ENCODE measurements around the gene CYP24A1.

Gene CYP24A1

DNA sequence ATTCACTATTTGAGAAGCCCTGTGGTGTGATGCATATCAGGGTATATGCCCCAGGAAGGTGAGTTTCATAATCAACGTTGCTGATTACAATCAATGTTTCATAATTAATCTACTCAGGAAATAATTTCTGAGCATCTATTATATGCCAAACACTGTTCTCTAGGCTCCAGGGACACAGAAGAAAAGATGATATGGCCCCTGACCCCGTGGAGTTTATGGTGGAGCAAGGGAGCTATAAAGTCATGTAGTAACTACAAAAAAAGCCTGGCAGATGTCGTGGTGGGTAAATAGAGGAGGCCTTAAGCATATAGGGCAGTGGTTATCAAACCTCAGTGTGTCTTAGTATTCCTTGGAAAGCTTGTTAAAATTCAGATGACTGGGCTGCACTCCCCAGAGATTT, 63.3 kb downstream of the CYP24A1 start:
- Histone ChIP-seq H3K23ac (ENCODE audit: low read depth, low read length, poor library complexity) (no peak overlapping the region), H4K91ac (ENCODE audit: low read depth, low read length, poor library complexity) (no peak overlapping the region), H2BK120ac (ENCODE audit: low read depth, low read length) (no peak overlapping the region), H2BK5ac (ENCODE audit: low read length) (no peak overlapping the region), H3K9me3 (replicated peaks in 1 of 2; ENCODE audit: control insufficient read depth in 2 of 2, insufficient read depth in 1 of 2, low read depth in 1 of 2, low read length in 2 of 2) (no peaks in the 10 kb centered on the region), H2AFZ (ENCODE audit: low read length) (no peak overlapping the region), H3K4me3 (ENCODE audit: low read length in 2 of 2) (no peak overlapping the region), H3K9ac (ENCODE audit: low read depth, low read length, poor library complexity) (no peak overlapping the region), H4K8ac (ENCODE audit: low read depth, low read length) (no peak overlapping the region), H3K36me3 (replicated peaks in 1 of 2; ENCODE audit: control insufficient read depth in 2 of 2, insufficient read depth in 2 of 2, low read length in 2 of 2) (no peaks in the 10 kb centered on the region), H2BK15ac (ENCODE audit: low read length) (no peak overlapping the region), H3K4me1 (ENCODE audit: control insufficient read depth in 2 of 2, insufficient read depth in 1 of 2, low read depth in 1 of 2, low read length in 2 of 2) (no peaks in the 10 kb centered on the region), H3K4ac (ENCODE audit: low read length) (no peak overlapping the region), H2AK5ac (ENCODE audit: low read depth, low read length) (no peak overlapping the region), H3K4me2 (ENCODE audit: insufficient read depth, low read length, poor library complexity, severe bottlenecking) (no peak overlapping the region), H2BK12ac (ENCODE audit: low read length) (no peak overlapping the region), H3K79me1 (ENCODE audit: low read depth, low read length) (no peaks in the 10 kb centered on the region), H3K18ac (ENCODE audit: low read length) (no peak overlapping the region), H3K14ac (ENCODE audit: low read length) (no peak overlapping the region), H3K27ac (replicated peaks; ENCODE audit: low read length) (no peak overlapping the region), H3K27me3 (ENCODE audit: control insufficient read depth in 3 of 3, insufficient read depth in 3 of 3, low read depth in 1 of 3, low read length in 3 of 3) (peaks cover 0 to 8% (median 0%) of the 10 kb centered on the region in 3 experiments)
- no CpG with 5 or more reads among the region's 3 CpGs for WGBS, 2 donors (ENCODE audit: extremely low coverage in 2 of 2, insufficient read length in 2 of 2, insufficient replicate concordance in 1 of 2)
- no peak for DNase-seq (ENCODE audit: low spot score)

GRCh38 chr20:54110041-54110440, 63.7 kb downstream of the CYP24A1 start:
- Histone ChIP-seq H2AFZ (ENCODE audit: low read length) (no peak overlapping the region), H3K18ac (ENCODE audit: low read length) (no peak overlapping the region), H2AK5ac (ENCODE audit: low read depth, low read length) (no peak overlapping the region), H4K91ac (ENCODE audit: low read depth, low read length, poor library complexity) (no peak overlapping the region), H3K9me3 (replicated peaks in 1 of 2; ENCODE audit: control insufficient read depth in 2 of 2, insufficient read depth in 1 of 2, low read depth in 1 of 2, low read length in 2 of 2) (no peaks in the 10 kb centered on the region), H3K9ac (ENCODE audit: low read depth, low read length, poor library complexity) (no peak overlapping the region), H3K79me1 (ENCODE audit: low read depth, low read length) (no peaks in the 10 kb centered on the region), H3K4me2 (ENCODE audit: insufficient read depth, low read length, poor library complexity, severe bottlenecking) (no peak overlapping the region), H3K14ac (ENCODE audit: low read length) (no peak overlapping the region), H3K4ac (ENCODE audit: low read length) (no peak overlapping the region), H3K23ac (ENCODE audit: low read depth, low read length, poor library complexity) (no peak overlapping the region), H2BK15ac (ENCODE audit: low read length) (no peak overlapping the region), H3K27ac (replicated peaks; ENCODE audit: low read length) (no peak overlapping the region), H4K8ac (ENCODE audit: low read depth, low read length) (no peak overlapping the region), H3K4me3 (ENCODE audit: low read length in 2 of 2) (no peak overlapping the region), H2BK5ac (ENCODE audit: low read length) (no peak overlapping the region), H2BK120ac (ENCODE audit: low read depth, low read length) (no peak overlapping the region), H3K36me3 (replicated peaks in 1 of 2; ENCODE audit: control insufficient read depth in 2 of 2, insufficient read depth in 2 of 2, low read length in 2 of 2) (no peaks in the 10 kb centered on the region), H3K4me1 (ENCODE audit: control insufficient read depth in 2 of 2, insufficient read depth in 1 of 2, low read depth in 1 of 2, low read length in 2 of 2) (no peaks in the 10 kb centered on the region), H3K27me3 (ENCODE audit: control insufficient read depth in 3 of 3, insufficient read depth in 3 of 3, low read depth in 1 of 3, low read length in 3 of 3) (peaks cover 0 to 4% (median 0%) of the 10 kb centered on the region in 3 experiments), H2BK12ac (ENCODE audit: low read length) (no peak overlapping the region)
- no peak for DNase-seq (ENCODE audit: low spot score)

GRCh38 chr20:54108817-54109216, 65.0 kb downstream of the CYP24A1 start:
- no peak overlapping the region for H2AFZ ChIP-seq (ENCODE audit: low read length)
- H3K27ac ChIP-seq (replicated peaks; ENCODE audit: low read length), result no peak overlapping the region
- no peak overlapping the region for H2BK120ac ChIP-seq (ENCODE audit: low read depth, low read length)
- no peak for DNase-seq (ENCODE audit: low spot score)
- H3K9ac ChIP-seq (ENCODE audit: low read depth, low read length, poor library complexity), result no peak overlapping the region
- H3K36me3 ChIP-seq (replicated peaks in 1 of 2; ENCODE audit: control insufficient read depth in 2 of 2, insufficient read depth in 2 of 2, low read length in 2 of 2), result no peaks in the 10 kb centered on the region
- no peak overlapping the region for H3K4me3 ChIP-seq (ENCODE audit: low read length in 2 of 2)
- H3K4me2 ChIP-seq (ENCODE audit: insufficient read depth, low read length, poor library complexity, severe bottlenecking), result no peak overlapping the region
- no peak overlapping the region for H3K18ac ChIP-seq (ENCODE audit: low read length)
- no CpG with 5 or more reads among the region's 1 CpG for WGBS, 2 donors (ENCODE audit: extremely low coverage in 2 of 2, insufficient read length in 2 of 2, insufficient replicate concordance in 1 of 2)
- H3K23ac ChIP-seq (ENCODE audit: low read depth, low read length, poor library complexity), result no peak overlapping the region
- no peak overlapping the region for H2BK12ac ChIP-seq (ENCODE audit: low read length)
- no peak overlapping the region for H3K4ac ChIP-seq (ENCODE audit: low read length)
- no peak overlapping the region for H2BK5ac ChIP-seq (ENCODE audit: low read length)
- H4K8ac ChIP-seq (ENCODE audit: low read depth, low read length), result no peak overlapping the region
- peaks cover 0 to 4% (median 0%) of the 10 kb centered on the region in 3 experiments for H3K27me3 ChIP-seq (ENCODE audit: control insufficient read depth in 3 of 3, insufficient read depth in 3 of 3, low read depth in 1 of 3, low read length in 3 of 3)
- no peaks in the 10 kb centered on the region for H3K9me3 ChIP-seq (replicated peaks in 1 of 2; ENCODE audit: control insufficient read depth in 2 of 2, insufficient read depth in 1 of 2, low read depth in 1 of 2, low read length in 2 of 2)
- H2BK15ac ChIP-seq (ENCODE audit: low read length), result no peak overlapping the region
- H3K79me1 ChIP-seq (ENCODE audit: low read depth, low read length), result no peaks in the 10 kb centered on the region
- no peak overlapping the region for H2AK5ac ChIP-seq (ENCODE audit: low read depth, low read length)
- no peak overlapping the region for H3K14ac ChIP-seq (ENCODE audit: low read length)
- no peak overlapping the region for H4K91ac ChIP-seq (ENCODE audit: low read depth, low read length, poor library complexity)
- H3K4me1 ChIP-seq (ENCODE audit: control insufficient read depth in 2 of 2, insufficient read depth in 1 of 2, low read depth in 1 of 2, low read length in 2 of 2), result no peaks in the 10 kb centered on the region

GRCh38 chr20:54108326-54108642, 65.5 kb downstream of the CYP24A1 start:
- Histone ChIP-seq H2AK5ac (ENCODE audit: low read depth, low read length) (no peak overlapping the region), H3K4me2 (ENCODE audit: insufficient read depth, low read length, poor library complexity, severe bottlenecking) (no peak overlapping the region), H4K8ac (ENCODE audit: low read depth, low read length) (no peak overlapping the region), H3K18ac (ENCODE audit: low read length) (no peak overlapping the region), H2BK12ac (ENCODE audit: low read length) (no peak overlapping the region), H3K27me3 (ENCODE audit: control insufficient read depth in 3 of 3, insufficient read depth in 3 of 3, low read depth in 1 of 3, low read length in 3 of 3) (peaks cover 0 to under 1% (median 0%) of the 10 kb centered on the region in 3 experiments), H3K23ac (ENCODE audit: low read depth, low read length, poor library complexity) (no peak overlapping the region), H3K36me3 (replicated peaks in 1 of 2; ENCODE audit: control insufficient read depth in 2 of 2, insufficient read depth in 2 of 2, low read length in 2 of 2) (no peaks in the 10 kb centered on the region), H2BK120ac (ENCODE audit: low read depth, low read length) (no peak overlapping the region), H3K14ac (ENCODE audit: low read length) (no peak overlapping the region), H3K27ac (replicated peaks; ENCODE audit: low read length) (no peak overlapping the region), H3K4ac (ENCODE audit: low read length) (no peak overlapping the region), H2BK15ac (ENCODE audit: low read length) (no peak overlapping the region), H4K91ac (ENCODE audit: low read depth, low read length, poor library complexity) (no peak overlapping the region), H3K4me3 (ENCODE audit: low read length in 2 of 2) (no peak overlapping the region), H3K9ac (ENCODE audit: low read depth, low read length, poor library complexity) (no peak overlapping the region), H2AFZ (ENCODE audit: low read length) (no peak overlapping the region), H3K79me1 (ENCODE audit: low read depth, low read length) (no peaks in the 10 kb centered on the region), H3K9me3 (replicated peaks in 1 of 2; ENCODE audit: control insufficient read depth in 2 of 2, insufficient read depth in 1 of 2, low read depth in 1 of 2, low read length in 2 of 2) (no peaks in the 10 kb centered on the region), H2BK5ac (ENCODE audit: low read length) (no peak overlapping the region), H3K4me1 (ENCODE audit: control insufficient read depth in 2 of 2, insufficient read depth in 1 of 2, low read depth in 1 of 2, low read length in 2 of 2) (no peaks in the 10 kb centered on the region)
- no peak for DNase-seq (ENCODE audit: low spot score)

Measured in neuronal stem cell (in vitro differentiated cells).